ENCODE results near the gene SMYD4.
"Not testable (repeated sequence)": the region's sequence is repeated elsewhere in the genome, so short reads cannot be mapped to it uniquely, and the experiment has no call there.

The SMYD4 gene

GRCh38 chr17:1764705-1765104, 65.0 kb downstream of the SMYD4 start:
- H3K27ac ChIP-seq (ENCODE audit: low read length), result peak overlapping the region; percentile 67
- not testable (repeated sequence) for H3K27me3 ChIP-seq (ENCODE audit: low read depth, low read length); H3K36me3 ChIP-seq (ENCODE audit: control insufficient read depth in 1 of 2, insufficient read depth in 2 of 2, low read length in 2 of 2); H3K4me3 ChIP-seq (ENCODE audit: low read depth in 1 of 2, low read length in 2 of 2); H3K4me1 ChIP-seq (ENCODE audit: control insufficient read depth in 1 of 2, insufficient read depth in 2 of 2, low read length in 2 of 2); H3K9me3 ChIP-seq (ENCODE audit: control insufficient read depth in 1 of 2, low read length in 2 of 2)

GRCh38 chr17:1764284-1764683, 65.4 kb downstream of the SMYD4 start:
- Histone ChIP-seq H3K36me3 (ENCODE audit: control insufficient read depth in 1 of 2, insufficient read depth in 2 of 2, low read length in 2 of 2) (no peaks in the 10 kb centered on the region), H3K9me3 (ENCODE audit: control insufficient read depth in 1 of 2, low read length in 2 of 2) (no peaks in the 10 kb centered on the region), H3K27me3 (ENCODE audit: low read depth, low read length) (no peaks in the 10 kb centered on the region), H3K4me3 (ENCODE audit: low read depth in 1 of 2, low read length in 2 of 2) (peak overlapping the region in 1 of 2 donors; percentile 54), H3K27ac (ENCODE audit: low read length) (peak overlapping the region; percentile 67), H3K4me1 (ENCODE audit: control insufficient read depth in 1 of 2, insufficient read depth in 2 of 2, low read length in 2 of 2) (peaks cover 3 to 8% of the 10 kb centered on the region in 2 donors)

- H3K27ac ChIP-seq (ENCODE audit: low read length), result peak overlapping the region; percentile 67
- H3K4me1 ChIP-seq (ENCODE audit: control insufficient read depth in 1 of 2, insufficient read depth in 2 of 2, low read length in 2 of 2), result peaks cover 3 to 8% of the 10 kb centered on the region in 2 donors
- H3K4me3 ChIP-seq (ENCODE audit: low read depth in 1 of 2, low read length in 2 of 2), result peak overlapping the region; percentile 34 to 54
- H3K27me3 ChIP-seq (ENCODE audit: low read depth, low read length), result no peaks in the 10 kb centered on the region
- no peaks in the 10 kb centered on the region for H3K9me3 ChIP-seq (ENCODE audit: control insufficient read depth in 1 of 2, low read length in 2 of 2)
- no peaks in the 10 kb centered on the region for H3K36me3 ChIP-seq (ENCODE audit: control insufficient read depth in 1 of 2, insufficient read depth in 2 of 2, low read length in 2 of 2)
These were observed 66.5 kb downstream of the SMYD4 start for GRCh38 chr17:1762901-1763898.

- Histone ChIP-seq H3K27ac (ENCODE audit: low read length) (peak overlapping the region; percentile 67), H3K9me3 (ENCODE audit: control insufficient read depth in 1 of 2, low read length in 2 of 2) (no peaks in the 10 kb centered on the region), H3K4me3 (ENCODE audit: low read depth in 1 of 2, low read length in 2 of 2) (peak overlapping the region; percentile 50 to 54), H3K36me3 (ENCODE audit: control insufficient read depth in 1 of 2, insufficient read depth in 2 of 2, low read length in 2 of 2) (no peaks in the 10 kb centered on the region), H3K4me1 (ENCODE audit: control insufficient read depth in 1 of 2, insufficient read depth in 2 of 2, low read length in 2 of 2) (peaks cover 3 to 8% of the 10 kb centered on the region in 2 donors), H3K27me3 (ENCODE audit: low read depth, low read length) (no peaks in the 10 kb centered on the region)
These were observed 67.3 kb downstream of the SMYD4 start for GRCh38 chr17:1762233-1762900.

GRCh38 chr17:1759529-1759928, 70.2 kb downstream of the SMYD4 start:
- no peaks in the 10 kb centered on the region for H3K9me3 ChIP-seq (ENCODE audit: control insufficient read depth in 1 of 2, low read length in 2 of 2)
- H3K27me3 ChIP-seq (ENCODE audit: low read depth, low read length), result no peaks in the 10 kb centered on the region
- H3K36me3 ChIP-seq (ENCODE audit: control insufficient read depth in 1 of 2, insufficient read depth in 2 of 2, low read length in 2 of 2), result no peaks in the 10 kb centered on the region
- no peak overlapping the region for H3K27ac ChIP-seq (ENCODE audit: low read length)
- peaks cover 3 to 6% of the 10 kb centered on the region in 2 donors for H3K4me1 ChIP-seq (ENCODE audit: control insufficient read depth in 1 of 2, insufficient read depth in 2 of 2, low read length in 2 of 2)
- no peak overlapping the region for H3K4me3 ChIP-seq (ENCODE audit: low read depth in 1 of 2, low read length in 2 of 2)

GRCh38 chr17:1758807-1759206, 70.9 kb downstream of the SMYD4 start:
- H3K9me3 ChIP-seq (ENCODE audit: control insufficient read depth in 1 of 2, low read length in 2 of 2), result no peaks in the 10 kb centered on the region
- H3K4me1 ChIP-seq (ENCODE audit: control insufficient read depth in 1 of 2, insufficient read depth in 2 of 2, low read length in 2 of 2), result no peaks in the 10 kb centered on the region
- H3K27me3 ChIP-seq (ENCODE audit: low read depth, low read length), result no peaks in the 10 kb centered on the region
- H3K36me3 ChIP-seq (ENCODE audit: control insufficient read depth in 1 of 2, insufficient read depth in 2 of 2, low read length in 2 of 2), result no peaks in the 10 kb centered on the region
- H3K4me3 ChIP-seq (ENCODE audit: low read depth in 1 of 2, low read length in 2 of 2), result no peak overlapping the region
- H3K27ac ChIP-seq (ENCODE audit: low read length), result no peak overlapping the region

GRCh38 chr17:1755827-1756262, 73.9 kb downstream of the SMYD4 start:
- Histone ChIP-seq H3K27me3 (ENCODE audit: low read depth, low read length) (no peaks in the 10 kb centered on the region), H3K4me1 (ENCODE audit: control insufficient read depth in 1 of 2, insufficient read depth in 2 of 2, low read length in 2 of 2) (no peaks in the 10 kb centered on the region), H3K4me3 (ENCODE audit: low read depth in 1 of 2, low read length in 2 of 2) (no peak overlapping the region), H3K36me3 (ENCODE audit: control insufficient read depth in 1 of 2, insufficient read depth in 2 of 2, low read length in 2 of 2) (no peaks in the 10 kb centered on the region), H3K9me3 (ENCODE audit: control insufficient read depth in 1 of 2, low read length in 2 of 2) (no peaks in the 10 kb centered on the region), H3K27ac (ENCODE audit: low read length) (no peak overlapping the region)

GRCh38 chr17:1755252-1755826, 74.4 kb downstream of the SMYD4 start:
- Histone ChIP-seq H3K9me3 (ENCODE audit: control insufficient read depth in 1 of 2, low read length in 2 of 2) (no peaks in the 10 kb centered on the region), H3K4me3 (ENCODE audit: low read depth in 1 of 2, low read length in 2 of 2) (no peak overlapping the region), H3K27ac (ENCODE audit: low read length) (no peak overlapping the region), H3K4me1 (ENCODE audit: control insufficient read depth in 1 of 2, insufficient read depth in 2 of 2, low read length in 2 of 2) (no peaks in the 10 kb centered on the region), H3K27me3 (ENCODE audit: low read depth, low read length) (no peaks in the 10 kb centered on the region), H3K36me3 (ENCODE audit: control insufficient read depth in 1 of 2, insufficient read depth in 2 of 2, low read length in 2 of 2) (no peaks in the 10 kb centered on the region)

- no peaks in the 10 kb centered on the region for H3K4me1 ChIP-seq (ENCODE audit: control insufficient read depth in 1 of 2, insufficient read depth in 2 of 2, low read length in 2 of 2)
- H3K27me3 ChIP-seq (ENCODE audit: low read depth, low read length), result no peaks in the 10 kb centered on the region
- no peaks in the 10 kb centered on the region for H3K9me3 ChIP-seq (ENCODE audit: control insufficient read depth in 1 of 2, low read length in 2 of 2)
- no peak overlapping the region for H3K27ac ChIP-seq (ENCODE audit: low read length)
- H3K4me3 ChIP-seq (ENCODE audit: low read depth in 1 of 2, low read length in 2 of 2), result no peak overlapping the region
- no peaks in the 10 kb centered on the region for H3K36me3 ChIP-seq (ENCODE audit: control insufficient read depth in 1 of 2, insufficient read depth in 2 of 2, low read length in 2 of 2)
These were observed 75.1 kb downstream of the SMYD4 start for GRCh38 chr17:1754430-1755112.

- Histone ChIP-seq H3K4me3 (ENCODE audit: low read depth in 1 of 2, low read length in 2 of 2) (no peak overlapping the region), H3K27me3 (ENCODE audit: low read depth, low read length) (no peaks in the 10 kb centered on the region), H3K27ac (ENCODE audit: low read length) (no peak overlapping the region), H3K36me3 (ENCODE audit: control insufficient read depth in 1 of 2, insufficient read depth in 2 of 2, low read length in 2 of 2) (no peaks in the 10 kb centered on the region), H3K4me1 (ENCODE audit: control insufficient read depth in 1 of 2, insufficient read depth in 2 of 2, low read length in 2 of 2) (no peaks in the 10 kb centered on the region), H3K9me3 (ENCODE audit: control insufficient read depth in 1 of 2, low read length in 2 of 2) (no peaks in the 10 kb centered on the region)
These were observed 75.8 kb downstream of the SMYD4 start for GRCh38 chr17:1753767-1754429.
